GM12878 (cell line): ENCODE results near the gene IL17B. TPM values are rescaled to one million over a fixed set of nuclear protein-coding genes. Genes with fewer than 3 reads are reported as not detected.

Source experiments
- ATAC-seq: fragments of 200-7000 bp; cut with Tn5 transposase; 3 replicates; pipeline ENCODE4 v1.9.1; 2020; ENCODE audit warnings: mild to moderate bottlenecking, moderate library complexity
- BruUV-seq: library from RNA; stranded (reverse); fragments of 400-500 nt; replicated peaks from 2 replicates; lab custom pipeline; 2021; lab: Mats Ljungman, UMichigan
- CTCF ChIA-PET: fragments of 300-600 bp; sonication (Branson Sonifier 250); formaldehyde crosslinking; extraction: SDS; loops from one replicate; lab custom pipeline; 2021; ENCODE audit warnings: inconsistent platforms; lab: Yijun Ruan, JAX
- POLR2A ChIA-PET: fragments of 350-600 bp; formaldehyde crosslinking; extraction: SDS; loops from one replicate; lab custom pipeline; 2021; ENCODE audit warnings: inconsistent platforms; lab: Charles Lee
- RAD21 ChIA-PET: fragments of 300-600 bp; sonication (Branson Sonifier 250); formaldehyde crosslinking; loops from one replicate; lab custom pipeline; 2023; ENCODE audit warnings: antibody characterized with exemption; ENCODE audit not compliant: unreplicated experiment; lab: Charles Lee
- SMC1A ChIA-PET: fragments of 300-600 bp; sonication (Branson Sonifier 250); formaldehyde crosslinking; loops from one replicate; lab custom pipeline; 2023; ENCODE audit not compliant: unreplicated experiment, uncharacterized antibody; lab: Charles Lee
- DNase-seq: peaks from one replicate; pipeline ENCODE4 v3.0.0-alpha.2; 2011; ENCODE audit warnings: low read depth, low spot score
- FAIRE-seq: peaks from 3 replicates; lab custom pipeline; 2011; peaks lifted over from hg19 to GRCh38; lab: Jason Lieb, UNC
- H2AFZ ChIP-seq: 2 replicates; pipeline ENCODE4 v1.6.0; 2011; ENCODE audit warnings: low read depth, low read length, control low read depth; ENCODE audit not compliant: control insufficient read depth
- H3K27ac ChIP-seq: 2 replicates; pipeline ENCODE4 v1.5.1; 2011; ENCODE audit warnings: control low read depth; ENCODE audit not compliant: control insufficient read depth, insufficient read depth
- H3K27me3 ChIP-seq, 2 experiments: replicated peaks in 1 of 2; 2 replicates each; pipeline versions ENCODE4 v1.6.0 to v1.6.1; 2011; ENCODE audit warnings: low read length in 1 of 2; ENCODE audit not compliant: control insufficient read depth in 2 of 2, insufficient read depth in 2 of 2
- H3K36me3 ChIP-seq, 2 experiments: 2 replicates each; pipeline ENCODE4 v1.5.1; 2011; ENCODE audit warnings: low read length in 1 of 2; ENCODE audit not compliant: control insufficient read depth in 2 of 2, insufficient read depth in 2 of 2
- H3K4me1 ChIP-seq: 2 replicates; pipeline ENCODE4 v1.6.1; 2011; ENCODE audit warnings: mild to moderate bottlenecking, low read length, moderate library complexity, mixed read lengths; ENCODE audit not compliant: control insufficient read depth, insufficient read depth
- H3K4me2 ChIP-seq: 2 replicates; pipeline ENCODE4 v1.6.0; 2011; ENCODE audit warnings: control low read depth; ENCODE audit not compliant: control insufficient read depth, insufficient read depth
- H3K4me3 ChIP-seq: fragments of 200-600 bp; sonication (generic); 2 replicates; pipeline ENCODE4 v1.5.1; 2016
- H3K79me2 ChIP-seq: 2 replicates; pipeline ENCODE4 v1.6.0; 2011; ENCODE audit warnings: low read length; ENCODE audit not compliant: control insufficient read depth, insufficient read depth
- H3K9ac ChIP-seq: 2 replicates; pipeline ENCODE4 v1.8.0; 2011; ENCODE audit warnings: low read length, control low read depth, mixed read lengths; ENCODE audit not compliant: control insufficient read depth, insufficient read depth
- H3K9me3 ChIP-seq: replicated peaks from 3 replicates; pipeline ENCODE4 v1.5.1; 2011; ENCODE audit warnings: mild to moderate bottlenecking, low read length; ENCODE audit not compliant: control insufficient read depth, insufficient read depth
- H4K20me1 ChIP-seq: 2 replicates; pipeline ENCODE4 v1.6.0; 2011; ENCODE audit not compliant: control insufficient read depth, insufficient read depth
- EED ChIP-seq: sonication (generic); IDR thresholded peaks from 2 replicates; pipeline ENCODE4 v1.6.1; 2016; ENCODE audit warnings: antibody characterized with exemption, low read depth
- KDM1A ChIP-seq: fragments of 200-600 bp; sonication (generic); IDR thresholded peaks from 2 replicates; pipeline ENCODE4 v1.6.1; 2016; ENCODE audit warnings: borderline replicate concordance
- MLLT1 ChIP-seq: fragments of 450-650 bp; IDR thresholded peaks from 2 replicates; pipeline ENCODE4 v1.6.1; 2016; ENCODE audit warnings: mild to moderate bottlenecking
- NFIC ChIP-seq: IDR thresholded peaks from 2 replicates; pipeline ENCODE4 v1.6.1; 2012; ENCODE audit warnings: low read depth, mild to moderate bottlenecking, inconsistent platforms, low read length, moderate library complexity
- POU2F2 ChIP-seq: IDR thresholded peaks from 3 replicates; pipeline ENCODE4 v1.6.1; 2011; ENCODE audit warnings: low read depth, mild to moderate bottlenecking, low read length, borderline replicate concordance
- RCOR1 ChIP-seq: conservative IDR thresholded peaks from 2 replicates; pipeline ENCODE4 v1.6.1; 2012; ENCODE audit warnings: low read depth, low read length, improper control_type of control experiment
- SP1 ChIP-seq: IDR thresholded peaks from one replicate; pipeline ENCODE4 v1.6.1; 2011; ENCODE audit warnings: low read depth, low read length
- SPI1 ChIP-seq: IDR thresholded peaks from 2 replicates; pipeline ENCODE4 v1.6.1; 2011; ENCODE audit warnings: low read depth, mild to moderate bottlenecking, low read length, moderate library complexity, borderline replicate concordance; ENCODE audit not compliant: insufficient read depth
- ZBTB33 ChIP-seq: fragments of 450-650 bp; IDR thresholded peaks from 2 replicates; pipeline ENCODE4 v1.6.1; 2017; ENCODE audit warnings: mild to moderate bottlenecking
- ZNF274 ChIP-seq: IDR thresholded peaks from one replicate; pipeline ENCODE4 v1.8.0; 2011; ENCODE audit not compliant: insufficient read length, insufficient read depth
- WGBS: methylation state at CpG from one replicate; pipeline ENCODE4 v1.1.6; 2016; ENCODE audit warnings: low lambda C conversion rate; ENCODE audit not compliant: insufficient replicate concordance, insufficient coverage; ENCODE audit errors: missing lambda C conversion rate; 5-methylcytosine and 5-hydroxymethylcytosine counted together
- in situ Hi-C: fragments of 300-500 bp; cut with MboI; formaldehyde crosslinking; loops from 9 replicates; pipeline ENCODE4 v1.14.3; 2018; ENCODE audit warnings: mixed read lengths
- intact Hi-C: fragments of 100-400 bp; cut with micrococcal nuclease; formaldehyde crosslinking; loops from one replicate; pipeline ENCODE4 v1.14.2; 2022; ENCODE audit not compliant: unreplicated experiment
- polyA plus RNA-seq, 11 experiments: library from polyadenylated mRNA; depleted of rRNA in 4 of 11; unstranded in 6 of 11; stranded (reverse) in 5 of 11; fragments of >200 nt; fragmentation: Nextera tagmentation in 4 of 11; fragmentation: Illumina TruSeq in 1 of 11; extraction: Ambion mirVana in 4 of 11; extraction: Trizol in 1 of 11; gene quantifications; 1 replicate in 1 of 11; 2 replicates in 10 of 11; pipeline versions ENCODE4 v1.2.1 to v1.2.3, GENCODE V29; 2011 to 2016; ENCODE audit warnings: inconsistent platforms in 2 of 11, missing spikeins in 2 of 11, low read depth in 1 of 11
- total RNA-seq, 4 experiments: library from RNA; depleted of rRNA in 3 of 4; stranded (reverse); fragments of >200 nt in 3 of 4; fragmentation: Illumina TruSeq in 1 of 4; extraction: Trizol in 1 of 4; gene quantifications; 2 replicates each; pipeline versions ENCODE4 v1.2.1 to v1.2.3, GENCODE V29; 2013 to 2021

Gene IL17B
- total and polyA plus RNA-seq, 10 of the 15 experiments (the other 5 are each of a cell fraction or from before 2014, with no cell fraction given), result not detected

- no TSS peak for BruUV-seq
- Histone ChIP-seq H3K4me1 (no peaks in the 10 kb centered on the region), H2AFZ (no peak overlapping the region), H4K20me1 (no peaks in the 10 kb centered on the region), H3K36me3 (no peaks in the 10 kb centered on the region), H3K4me2 (no peak overlapping the region), H3K79me2 (no peaks in the 10 kb centered on the region), H3K9ac (no peak overlapping the region), H3K27me3 (peaks cover 2% of the 10 kb centered on the region in 2 experiments; a peak in 2 of 4 replicates), H3K9me3 (no peaks in the 10 kb centered on the region)
- POLR2A ChIA-PET, result no interaction called here
- FAIRE-seq (no peak), DNase-seq (no peak), ATAC-seq (no peak)
- SMC1A ChIA-PET, result interaction anchor here (1.2 kb wide), 1 partner anchor 21 kb away, joined by 4 read pairs; no protein-coding TSS in a partner anchor
- in situ Hi-C loops (no loop called here), intact Hi-C loops (no loop called here)
- RAD21 ChIA-PET, result no interaction called here
- CTCF ChIA-PET, result interaction anchor here (1.1 to 12.8 kb wide), 5 partner anchors 32 to 177 kb away, joined by 4 to 137 read pairs (median 5); no protein-coding TSS in a partner anchor
- TF ChIP-seq NFIC (no peak), POU2F2 (no peak), SPI1 (no peak), EED (no peak), KDM1A (no peak)
- TF ChIP-seq, all 136 proteins: peak for 0
- no peak overlapping the region for H3K4me3 ChIP-seq
- 0% methylated on average over 1 of the region's 1 CpG for WGBS
- H3K27ac ChIP-seq, result no peak overlapping the region
Measured at GRCh38 chr5:149387982-149388381, 8.9 kb upstream of the IL17B start.

GRCh38 chr5:149387081-149387631 is 8.1 kb upstream of the IL17B start:
- Histone ChIP-seq H3K9me3 (no peaks in the 10 kb centered on the region), H3K36me3 (no peaks in the 10 kb centered on the region), H3K27ac (no peak overlapping the region), H3K4me2 (no peak overlapping the region), H3K9ac (no peak overlapping the region), H4K20me1 (no peaks in the 10 kb centered on the region), H3K4me3 (no peak overlapping the region), H3K4me1 (no peaks in the 10 kb centered on the region), H3K79me2 (no peaks in the 10 kb centered on the region), H3K27me3 (peaks cover 2% of the 10 kb centered on the region in 2 experiments; a peak in 2 of 4 replicates), H2AFZ (no peak overlapping the region)
- intact Hi-C loops, result no loop called here
- SMC1A ChIA-PET, result interaction anchor here (0.8 to 1.2 kb wide), 2 partner anchors 22 to 57 kb away, joined by 3 to 4 read pairs; no protein-coding TSS in a partner anchor
- BruUV-seq, result no TSS peak
- FAIRE-seq, result no peak
- POLR2A ChIA-PET, result interaction anchor here (1.4 kb wide), 1 partner anchor 222 kb away, joined by 3 read pairs; no protein-coding TSS in a partner anchor
- CTCF ChIA-PET, result interaction anchor here (0.7 to 12.8 kb wide), 8 partner anchors 14 to 178 kb away, joined by 3 to 137 read pairs (median 4); no protein-coding TSS in a partner anchor
- in situ Hi-C loops, result no loop called here
- DNase-seq, result no peak
- no peak for ATAC-seq
- RAD21 ChIA-PET, result interaction anchor here (1.3 kb wide), 1 partner anchor 176 kb away, joined by 4 read pairs; no protein-coding TSS in a partner anchor
- WGBS, result 48% methylated on average over 9 of the region's 9 CpGs
- TF ChIP-seq ZBTB33, result no peak
- no peak for TF ChIP-seq MLLT1
- TF ChIP-seq ZNF274, result no peak
- no peak for TF ChIP-seq SP1
- no peak for TF ChIP-seq RCOR1
